GM12878 (cell line): ENCODE results near the gene PTPDC1. TPM values are rescaled to one million over a fixed set of nuclear protein-coding genes. Genes with fewer than 3 reads are reported as not detected.

ENCODE experiments used
- ATAC-seq: fragments of 200-7000 bp; cut with Tn5 transposase; 3 replicates; pipeline ENCODE4 v1.9.1; 2020; ENCODE audit warnings: mild to moderate bottlenecking, moderate library complexity
- BruUV-seq: library from RNA; stranded (reverse); fragments of 400-500 nt; replicated peaks from 2 replicates; lab custom pipeline; 2021; lab: Mats Ljungman, UMichigan
- CTCF ChIA-PET: fragments of 300-600 bp; sonication (Branson Sonifier 250); formaldehyde crosslinking; extraction: SDS; loops from one replicate; lab custom pipeline; 2021; ENCODE audit warnings: inconsistent platforms; lab: Yijun Ruan, JAX
- POLR2A ChIA-PET: fragments of 350-600 bp; formaldehyde crosslinking; extraction: SDS; loops from one replicate; lab custom pipeline; 2021; ENCODE audit warnings: inconsistent platforms; lab: Charles Lee
- RAD21 ChIA-PET: fragments of 300-600 bp; sonication (Branson Sonifier 250); formaldehyde crosslinking; loops from one replicate; lab custom pipeline; 2023; ENCODE audit warnings: antibody characterized with exemption; ENCODE audit not compliant: unreplicated experiment; lab: Charles Lee
- SMC1A ChIA-PET: fragments of 300-600 bp; sonication (Branson Sonifier 250); formaldehyde crosslinking; loops from one replicate; lab custom pipeline; 2023; ENCODE audit not compliant: unreplicated experiment, uncharacterized antibody; lab: Charles Lee
- DNase-seq: peaks from one replicate; pipeline ENCODE4 v3.0.0-alpha.2; 2011; ENCODE audit warnings: low read depth, low spot score
- FAIRE-seq: peaks from 3 replicates; lab custom pipeline; 2011; peaks lifted over from hg19 to GRCh38; lab: Jason Lieb, UNC
- H2AFZ ChIP-seq: 2 replicates; pipeline ENCODE4 v1.6.0; 2011; ENCODE audit warnings: low read depth, low read length, control low read depth; ENCODE audit not compliant: control insufficient read depth
- H3K27ac ChIP-seq: 2 replicates; pipeline ENCODE4 v1.5.1; 2011; ENCODE audit warnings: control low read depth; ENCODE audit not compliant: control insufficient read depth, insufficient read depth
- H3K27me3 ChIP-seq, 2 experiments: replicated peaks in 1 of 2; 2 replicates each; pipeline versions ENCODE4 v1.6.0 to v1.6.1; 2011; ENCODE audit warnings: low read length in 1 of 2; ENCODE audit not compliant: control insufficient read depth in 2 of 2, insufficient read depth in 2 of 2
- H3K36me3 ChIP-seq, 2 experiments: 2 replicates each; pipeline ENCODE4 v1.5.1; 2011; ENCODE audit warnings: low read length in 1 of 2; ENCODE audit not compliant: control insufficient read depth in 2 of 2, insufficient read depth in 2 of 2
- H3K4me1 ChIP-seq: 2 replicates; pipeline ENCODE4 v1.6.1; 2011; ENCODE audit warnings: mild to moderate bottlenecking, low read length, moderate library complexity, mixed read lengths; ENCODE audit not compliant: control insufficient read depth, insufficient read depth
- H3K4me2 ChIP-seq: 2 replicates; pipeline ENCODE4 v1.6.0; 2011; ENCODE audit warnings: control low read depth; ENCODE audit not compliant: control insufficient read depth, insufficient read depth
- H3K4me3 ChIP-seq: fragments of 200-600 bp; sonication (generic); 2 replicates; pipeline ENCODE4 v1.5.1; 2016
- H3K79me2 ChIP-seq: 2 replicates; pipeline ENCODE4 v1.6.0; 2011; ENCODE audit warnings: low read length; ENCODE audit not compliant: control insufficient read depth, insufficient read depth
- H3K9ac ChIP-seq: 2 replicates; pipeline ENCODE4 v1.8.0; 2011; ENCODE audit warnings: low read length, control low read depth, mixed read lengths; ENCODE audit not compliant: control insufficient read depth, insufficient read depth
- H3K9me3 ChIP-seq: replicated peaks from 3 replicates; pipeline ENCODE4 v1.5.1; 2011; ENCODE audit warnings: mild to moderate bottlenecking, low read length; ENCODE audit not compliant: control insufficient read depth, insufficient read depth
- H4K20me1 ChIP-seq: 2 replicates; pipeline ENCODE4 v1.6.0; 2011; ENCODE audit not compliant: control insufficient read depth, insufficient read depth
- ASH2L ChIP-seq: fragments of 300-600, 200-600 bp; sonication (generic); IDR thresholded peaks from 2 replicates; pipeline ENCODE4 v1.6.1; 2017; ENCODE audit warnings: low read depth, mild to moderate bottlenecking, borderline replicate concordance
- ATF7 ChIP-seq: fragments of 450-650 bp; IDR thresholded peaks from 2 replicates; pipeline ENCODE4 v1.6.1; 2016; ENCODE audit warnings: low read depth, mild to moderate bottlenecking
- CBX3 ChIP-seq: fragments of 200-600 bp; sonication (generic); IDR thresholded peaks from 2 replicates; pipeline ENCODE4 v1.6.1; 2016; ENCODE audit warnings: low read depth, borderline replicate concordance
- CEBPB ChIP-seq, 2 experiments: fragments of 150-350 bp in 1 of 2; IDR thresholded peaks; 2 replicates each; pipeline ENCODE4 v1.6.1; 2012 to 2014; ENCODE audit warnings: low read depth in 2 of 2, low read length in 2 of 2, borderline replicate concordance in 1 of 2, inconsistent platforms in 1 of 2
- FOS ChIP-seq: IDR thresholded peaks from 3 replicates; pipeline ENCODE4 v1.6.1; 2011; ENCODE audit warnings: borderline replicate concordance; ENCODE audit not compliant: insufficient read length; ENCODE audit errors: extremely low read depth
- GATAD2B ChIP-seq: fragments of 450-650 bp; conservative IDR thresholded peaks from 2 replicates; pipeline ENCODE4 v1.6.1; 2017; ENCODE audit warnings: low read depth, mild to moderate bottlenecking, moderate library complexity
- HDAC2 ChIP-seq: fragments of 200-600 bp; sonication (generic); IDR thresholded peaks from 2 replicates; pipeline ENCODE4 v1.6.1; 2017
- IKZF2 ChIP-seq, 2 experiments: fragments of 450-650 bp; IDR thresholded peaks; 2 replicates each; pipeline ENCODE4 v1.6.1; 2017; ENCODE audit warnings: mild to moderate bottlenecking in 2 of 2, moderate library complexity in 2 of 2
- MTA2 ChIP-seq: fragments of 450-650 bp; IDR thresholded peaks from 2 replicates; pipeline ENCODE4 v1.6.1; 2016; ENCODE audit warnings: low read depth, mild to moderate bottlenecking, moderate library complexity
- MXI1 ChIP-seq: fragments of 150-350 bp; IDR thresholded peaks from 2 replicates; pipeline ENCODE4 v1.6.1; 2011; ENCODE audit warnings: low read depth, mild to moderate bottlenecking, inconsistent platforms, low read length, improper control_type of control experiment
- NRF1 ChIP-seq: conservative IDR thresholded peaks from 2 replicates; pipeline ENCODE4 v1.6.1; 2011; ENCODE audit warnings: mild to moderate bottlenecking, low read depth, low read length, improper control_type of control experiment
- RBBP5 ChIP-seq: fragments of 200-600 bp; sonication (generic); conservative IDR thresholded peaks from 2 replicates; pipeline ENCODE4 v1.6.1; 2016
- SRF ChIP-seq, 2 experiments: IDR thresholded peaks; 2 replicates each; pipeline ENCODE4 v1.6.1; 2011; ENCODE audit warnings: low read depth in 2 of 2, low read length in 2 of 2, mild to moderate bottlenecking in 1 of 2, moderate library complexity in 1 of 2
- TBL1XR1 ChIP-seq: IDR thresholded peaks from 2 replicates; pipeline ENCODE4 v1.6.1; 2012; ENCODE audit warnings: low read depth, low read length, improper control_type of control experiment
- ZNF622 ChIP-seq: fragments of 450-650 bp; IDR thresholded peaks from 2 replicates; pipeline ENCODE4 v1.6.1; 2017; ENCODE audit warnings: mild to moderate bottlenecking, inconsistent platforms
- WGBS: methylation state at CpG from one replicate; pipeline ENCODE4 v1.1.6; 2016; ENCODE audit warnings: low lambda C conversion rate; ENCODE audit not compliant: insufficient replicate concordance, insufficient coverage; ENCODE audit errors: missing lambda C conversion rate; 5-methylcytosine and 5-hydroxymethylcytosine counted together
- in situ Hi-C: fragments of 300-500 bp; cut with MboI; formaldehyde crosslinking; loops from 9 replicates; pipeline ENCODE4 v1.14.3; 2018; ENCODE audit warnings: mixed read lengths
- intact Hi-C: fragments of 100-400 bp; cut with micrococcal nuclease; formaldehyde crosslinking; loops from one replicate; pipeline ENCODE4 v1.14.2; 2022; ENCODE audit not compliant: unreplicated experiment
- polyA plus RNA-seq, 11 experiments: library from polyadenylated mRNA; depleted of rRNA in 4 of 11; unstranded in 6 of 11; stranded (reverse) in 5 of 11; fragments of >200 nt; fragmentation: Nextera tagmentation in 4 of 11; fragmentation: Illumina TruSeq in 1 of 11; extraction: Ambion mirVana in 4 of 11; extraction: Trizol in 1 of 11; gene quantifications; 1 replicate in 1 of 11; 2 replicates in 10 of 11; pipeline versions ENCODE4 v1.2.1 to v1.2.3, GENCODE V29; 2011 to 2016; ENCODE audit warnings: inconsistent platforms in 2 of 11, missing spikeins in 2 of 11, low read depth in 1 of 11
- total RNA-seq, 4 experiments: library from RNA; depleted of rRNA in 3 of 4; stranded (reverse); fragments of >200 nt in 3 of 4; fragmentation: Illumina TruSeq in 1 of 4; extraction: Trizol in 1 of 4; gene quantifications; 2 replicates each; pipeline versions ENCODE4 v1.2.1 to v1.2.3, GENCODE V29; 2013 to 2021
- TF ChIP-seq, protein P1 (sequence below): fragments of 450-650 bp; IDR thresholded peaks from 2 replicates; pipeline ENCODE4 v1.6.1; 2017; ENCODE audit warnings: antibody characterized with exemption, mild to moderate bottlenecking, moderate library complexity
- TF ChIP-seq, protein P2 (sequence below): fragments of 450-650 bp; formaldehyde crosslinking; IDR thresholded peaks from 2 replicates; pipeline ENCODE4 v1.5.0; 2022; ENCODE audit warnings: mild to moderate bottlenecking, missing genetic modification characterization
- TF ChIP-seq, protein P3 (sequence below): IDR thresholded peaks from 2 replicates; pipeline ENCODE4 v1.6.1; 2011; ENCODE audit warnings: low read depth, low read length, improper control_type of control experiment, borderline replicate concordance

Gene PTPDC1
- total and polyA plus RNA-seq, 10 of the 15 experiments (the other 5 are each of a cell fraction or from before 2014, with no cell fraction given) = 1.2 to 4.5 (median 2.9) TPM

DNA sequence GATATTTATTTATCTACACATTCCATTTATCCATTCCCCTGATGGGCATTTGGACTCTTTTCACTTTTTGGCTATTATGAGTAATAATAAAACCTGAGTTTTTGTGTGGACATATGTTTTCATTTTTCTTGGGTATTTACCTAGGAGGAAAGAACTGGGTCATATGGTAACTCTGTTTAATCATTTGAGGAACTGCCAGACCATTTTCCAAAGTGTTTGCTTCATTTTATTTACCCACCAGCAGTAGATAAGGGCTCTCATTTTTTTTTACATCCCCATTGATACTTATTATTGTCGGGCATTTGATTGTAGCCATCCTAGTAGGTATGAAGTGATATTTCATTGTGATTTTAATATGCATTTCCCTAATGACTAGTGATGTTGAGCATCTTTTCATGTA lies 7.7 kb upstream of the PTPDC1 start:
- no peak for DNase-seq
- no peaks in the 10 kb centered on the region for H3K79me2 ChIP-seq
- SMC1A ChIA-PET = no interaction called here
- 93% methylated on average over 1 of the region's 1 CpG for WGBS
- intact Hi-C loops = no loop called here
- H3K4me3 ChIP-seq = no peak overlapping the region
- no peak overlapping the region for H2AFZ ChIP-seq
- H3K9me3 ChIP-seq = no peaks in the 10 kb centered on the region
- no peak overlapping the region for H3K27ac ChIP-seq
- RAD21 ChIA-PET = interaction anchor here (1.6 kb wide), 1 partner anchor 136 kb away, joined by 4 read pairs; no protein-coding TSS in a partner anchor
- H3K4me1 ChIP-seq = 0 out of 2 replicates have a peak, but pooled peaks cover 3% of the 10 kb centered on the region
- no TSS peak for BruUV-seq
- H4K20me1 ChIP-seq = no peaks in the 10 kb centered on the region
- H3K4me2 ChIP-seq = no peak overlapping the region
- ATAC-seq = no peak
- no peak overlapping the region for H3K9ac ChIP-seq
- H3K27me3 ChIP-seq = no peaks in the 10 kb centered on the region
- FAIRE-seq = no peak
- POLR2A ChIA-PET = no interaction called here
- in situ Hi-C loops = no loop called here
- TF ChIP-seq ZNF622 (no peak), ASH2L (no peak), NRF1 (no peak), ATF7 (no peak), CEBPB (IDR thresholded peaks at IDR 0.05; ENCODE audit: borderline replicate concordance in 1 of 2, low read depth in 2 of 2, low read length in 2 of 2) (no peak), FOS (no peak), GATAD2B (no peak), HDAC2 (no peak), RBBP5 (no peak), MTA2 (no peak), TBL1XR1 (no peak), SRF (IDR thresholded peaks at IDR 0.05; ENCODE audit: low read depth in 2 of 2, low read length in 2 of 2) (no peak), CBX3 (no peak), IKZF2 (IDR thresholded peaks at IDR 0.05) (no peak), MXI1 (no peak)
- TF ChIP-seq, protein P1, sequence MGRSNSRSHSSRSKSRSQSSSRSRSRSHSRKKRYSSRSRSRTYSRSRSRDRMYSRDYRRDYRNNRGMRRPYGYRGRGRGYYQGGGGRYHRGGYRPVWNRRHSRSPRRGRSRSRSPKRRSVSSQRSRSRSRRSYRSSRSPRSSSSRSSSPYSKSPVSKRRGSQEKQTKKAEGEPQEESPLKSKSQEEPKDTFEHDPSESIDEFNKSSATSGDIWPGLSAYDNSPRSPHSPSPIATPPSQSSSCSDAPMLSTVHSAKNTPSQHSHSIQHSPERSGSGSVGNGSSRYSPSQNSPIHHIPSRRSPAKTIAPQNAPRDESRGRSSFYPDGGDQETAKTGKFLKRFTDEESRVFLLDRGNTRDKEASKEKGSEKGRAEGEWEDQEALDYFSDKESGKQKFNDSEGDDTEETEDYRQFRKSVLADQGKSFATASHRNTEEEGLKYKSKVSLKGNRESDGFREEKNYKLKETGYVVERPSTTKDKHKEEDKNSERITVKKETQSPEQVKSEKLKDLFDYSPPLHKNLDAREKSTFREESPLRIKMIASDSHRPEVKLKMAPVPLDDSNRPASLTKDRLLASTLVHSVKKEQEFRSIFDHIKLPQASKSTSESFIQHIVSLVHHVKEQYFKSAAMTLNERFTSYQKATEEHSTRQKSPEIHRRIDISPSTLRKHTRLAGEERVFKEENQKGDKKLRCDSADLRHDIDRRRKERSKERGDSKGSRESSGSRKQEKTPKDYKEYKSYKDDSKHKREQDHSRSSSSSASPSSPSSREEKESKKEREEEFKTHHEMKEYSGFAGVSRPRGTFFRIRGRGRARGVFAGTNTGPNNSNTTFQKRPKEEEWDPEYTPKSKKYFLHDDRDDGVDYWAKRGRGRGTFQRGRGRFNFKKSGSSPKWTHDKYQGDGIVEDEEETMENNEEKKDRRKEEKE = no peak
- TF ChIP-seq, protein P2, sequence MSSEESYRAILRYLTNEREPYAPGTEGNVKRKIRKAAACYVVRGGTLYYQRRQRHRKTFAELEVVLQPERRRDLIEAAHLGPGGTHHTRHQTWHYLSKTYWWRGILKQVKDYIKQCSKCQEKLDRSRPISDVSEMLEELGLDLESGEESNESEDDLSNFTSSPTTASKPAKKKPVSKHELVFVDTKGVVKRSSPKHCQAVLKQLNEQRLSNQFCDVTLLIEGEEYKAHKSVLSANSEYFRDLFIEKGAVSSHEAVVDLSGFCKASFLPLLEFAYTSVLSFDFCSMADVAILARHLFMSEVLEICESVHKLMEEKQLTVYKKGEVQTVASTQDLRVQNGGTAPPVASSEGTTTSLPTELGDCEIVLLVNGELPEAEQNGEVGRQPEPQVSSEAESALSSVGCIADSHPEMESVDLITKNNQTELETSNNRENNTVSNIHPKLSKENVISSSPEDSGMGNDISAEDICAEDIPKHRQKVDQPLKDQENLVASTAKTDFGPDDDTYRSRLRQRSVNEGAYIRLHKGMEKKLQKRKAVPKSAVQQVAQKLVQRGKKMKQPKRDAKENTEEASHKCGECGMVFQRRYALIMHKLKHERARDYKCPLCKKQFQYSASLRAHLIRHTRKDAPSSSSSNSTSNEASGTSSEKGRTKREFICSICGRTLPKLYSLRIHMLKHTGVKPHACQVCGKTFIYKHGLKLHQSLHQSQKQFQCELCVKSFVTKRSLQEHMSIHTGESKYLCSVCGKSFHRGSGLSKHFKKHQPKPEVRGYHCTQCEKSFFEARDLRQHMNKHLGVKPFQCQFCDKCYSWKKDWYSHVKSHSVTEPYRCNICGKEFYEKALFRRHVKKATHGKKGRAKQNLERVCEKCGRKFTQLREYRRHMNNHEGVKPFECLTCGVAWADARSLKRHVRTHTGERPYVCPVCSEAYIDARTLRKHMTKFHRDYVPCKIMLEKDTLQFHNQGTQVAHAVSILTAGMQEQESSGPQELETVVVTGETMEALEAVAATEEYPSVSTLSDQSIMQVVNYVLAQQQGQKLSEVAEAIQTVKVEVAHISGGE = no peak
- TF ChIP-seq, protein P3, sequence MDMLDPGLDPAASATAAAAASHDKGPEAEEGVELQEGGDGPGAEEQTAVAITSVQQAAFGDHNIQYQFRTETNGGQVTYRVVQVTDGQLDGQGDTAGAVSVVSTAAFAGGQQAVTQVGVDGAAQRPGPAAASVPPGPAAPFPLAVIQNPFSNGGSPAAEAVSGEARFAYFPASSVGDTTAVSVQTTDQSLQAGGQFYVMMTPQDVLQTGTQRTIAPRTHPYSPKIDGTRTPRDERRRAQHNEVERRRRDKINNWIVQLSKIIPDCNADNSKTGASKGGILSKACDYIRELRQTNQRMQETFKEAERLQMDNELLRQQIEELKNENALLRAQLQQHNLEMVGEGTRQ = no peak
- H3K36me3 ChIP-seq = no peaks in the 10 kb centered on the region
- CTCF ChIA-PET = no interaction called here
